ENCODE results near the gene BIRC6. TPM values are rescaled to one million over a fixed set of nuclear protein-coding genes. Genes with fewer than 3 reads are reported as not detected.

The BIRC6 gene
- total RNA-seq, 4 donors from 2014 or later: 142 to 268 (median 218) TPM

- Histone ChIP-seq H3K4me1 (no peaks in the 10 kb centered on the region), H3K36me3 (peaks cover 6 to 21% of the 10 kb centered on the region in 2 donors), H3K27ac (no peak overlapping the region), H3K27me3 (no peaks in the 10 kb centered on the region), H3K9me3 (no peaks in the 10 kb centered on the region), H3K4me3 (replicated peaks in 1 of 3) (no peak overlapping the region)
- intact Hi-C loops (cut with DNase I): no loop called here
- no peak for DNase-seq
- TF ChIP-seq, protein P1, sequence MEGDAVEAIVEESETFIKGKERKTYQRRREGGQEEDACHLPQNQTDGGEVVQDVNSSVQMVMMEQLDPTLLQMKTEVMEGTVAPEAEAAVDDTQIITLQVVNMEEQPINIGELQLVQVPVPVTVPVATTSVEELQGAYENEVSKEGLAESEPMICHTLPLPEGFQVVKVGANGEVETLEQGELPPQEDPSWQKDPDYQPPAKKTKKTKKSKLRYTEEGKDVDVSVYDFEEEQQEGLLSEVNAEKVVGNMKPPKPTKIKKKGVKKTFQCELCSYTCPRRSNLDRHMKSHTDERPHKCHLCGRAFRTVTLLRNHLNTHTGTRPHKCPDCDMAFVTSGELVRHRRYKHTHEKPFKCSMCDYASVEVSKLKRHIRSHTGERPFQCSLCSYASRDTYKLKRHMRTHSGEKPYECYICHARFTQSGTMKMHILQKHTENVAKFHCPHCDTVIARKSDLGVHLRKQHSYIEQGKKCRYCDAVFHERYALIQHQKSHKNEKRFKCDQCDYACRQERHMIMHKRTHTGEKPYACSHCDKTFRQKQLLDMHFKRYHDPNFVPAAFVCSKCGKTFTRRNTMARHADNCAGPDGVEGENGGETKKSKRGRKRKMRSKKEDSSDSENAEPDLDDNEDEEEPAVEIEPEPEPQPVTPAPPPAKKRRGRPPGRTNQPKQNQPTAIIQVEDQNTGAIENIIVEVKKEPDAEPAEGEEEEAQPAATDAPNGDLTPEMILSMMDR (IDR thresholded peaks at IDR 0.05): no peak
- no peak for TF ChIP-seq POLR2A (IDR thresholded peaks at IDR 0.05)
- 92 to 94% methylated on average over 3 of the region's 3 CpGs for WGBS, 2 donors
These were observed 47.9 kb downstream of the BIRC6 start for GRCh38 chr2:32404691-32405090.

GRCh38 chr2:32416519-32416918 is 59.7 kb downstream of the BIRC6 start:
- H3K27me3 ChIP-seq: no peaks in the 10 kb centered on the region
- H3K9me3 ChIP-seq: no peaks in the 10 kb centered on the region
- WGBS, 2 donors: 85 to 91% methylated on average over 1 of the region's 1 CpG
- no peak overlapping the region for H3K27ac ChIP-seq
- TF ChIP-seq, protein P1 (IDR thresholded peaks at IDR 0.05): no peak
- no peak for TF ChIP-seq POLR2A (IDR thresholded peaks at IDR 0.05)
- DNase-seq: no peak
- peaks cover 0 to 8% of the 10 kb centered on the region in 2 donors for H3K36me3 ChIP-seq
- H3K4me3 ChIP-seq (replicated peaks in 1 of 3): no peak overlapping the region
- H3K4me1 ChIP-seq: peaks cover 0 to 10% of the 10 kb centered on the region in 2 donors
- intact Hi-C loops (cut with DNase I): no loop called here

DNA sequence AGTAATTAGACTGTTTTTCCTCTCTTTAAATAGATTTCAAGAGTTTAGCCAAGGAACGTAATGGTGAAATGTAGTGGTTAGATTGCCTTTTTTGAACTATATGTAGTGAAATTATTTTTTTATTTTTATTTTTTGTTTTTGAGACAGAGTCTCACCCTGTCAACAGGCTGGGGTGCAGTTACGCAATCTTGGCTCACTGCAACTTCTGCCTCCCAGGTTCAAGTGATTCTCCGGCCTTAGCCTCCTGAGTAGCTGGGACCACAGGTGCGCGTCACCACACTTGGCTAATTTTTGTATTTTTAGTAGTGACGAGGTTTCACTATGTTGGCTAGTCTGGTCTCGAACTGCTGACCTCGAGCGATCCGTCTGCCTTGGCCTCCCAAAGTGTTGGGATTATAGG is 60.8 kb downstream of the BIRC6 start:
- 97% methylated on average over 10 of the region's 10 CpGs for WGBS, 2 donors
- no peak for DNase-seq
- TF ChIP-seq, protein P1 (IDR thresholded peaks at IDR 0.05): no peak
- TF ChIP-seq POLR2A (IDR thresholded peaks at IDR 0.05): no peak
- no peak overlapping the region for H3K4me3 ChIP-seq (replicated peaks in 1 of 3)
- intact Hi-C loops (cut with DNase I): no loop called here
- H3K36me3 ChIP-seq: peaks cover 0 to 8% of the 10 kb centered on the region in 2 donors
- H3K4me1 ChIP-seq: peaks cover 0 to 16% of the 10 kb centered on the region in 2 donors
- H3K9me3 ChIP-seq: no peaks in the 10 kb centered on the region
- no peak overlapping the region for H3K27ac ChIP-seq
- H3K27me3 ChIP-seq: no peaks in the 10 kb centered on the region

DNA sequence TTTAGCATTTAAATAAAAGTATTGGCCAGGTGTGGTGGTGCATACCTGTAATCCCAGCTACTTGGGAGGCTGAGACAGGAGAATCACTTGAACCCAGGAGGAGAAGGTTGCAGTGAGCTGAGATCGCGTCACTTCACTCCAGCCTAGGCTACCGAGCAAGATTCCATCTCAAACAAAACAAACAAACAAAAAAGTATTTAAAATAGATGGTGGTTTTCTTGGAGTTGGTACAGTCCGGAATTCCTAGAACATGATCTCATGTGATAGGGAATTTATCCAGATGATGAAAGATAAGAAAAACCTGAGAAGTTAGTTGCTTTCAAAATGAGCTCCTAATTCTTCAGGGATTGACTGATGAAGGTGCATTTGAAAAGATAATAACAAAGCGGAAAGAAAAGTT is 62.0 kb downstream of the BIRC6 start:
- Histone ChIP-seq H3K9me3 (no peaks in the 10 kb centered on the region), H3K36me3 (peaks cover 0 to 8% of the 10 kb centered on the region in 2 donors), H3K4me3 (replicated peaks in 1 of 3) (no peak overlapping the region), H3K27me3 (no peaks in the 10 kb centered on the region), H3K27ac (no peak overlapping the region), H3K4me1 (peaks cover 0 to 16% of the 10 kb centered on the region in 2 donors)
- TF ChIP-seq, protein P1 (IDR thresholded peaks at IDR 0.05): no peak
- no peak for TF ChIP-seq POLR2A (IDR thresholded peaks at IDR 0.05)
- intact Hi-C loops (cut with DNase I): no loop called here
- no peak for DNase-seq
- WGBS, 2 donors: 86 to 95% methylated on average over 5 of the region's 5 CpGs

- Histone ChIP-seq H3K27ac (no peak overlapping the region), H3K27me3 (no peaks in the 10 kb centered on the region), H3K36me3 (no peaks in the 10 kb centered on the region), H3K4me1 (peaks cover 0 to 29% of the 10 kb centered on the region in 2 donors), H3K4me3 (replicated peaks in 1 of 3) (no peak overlapping the region), H3K9me3 (no peaks in the 10 kb centered on the region)
- DNase-seq: no peak
- TF ChIP-seq, protein P1 (IDR thresholded peaks at IDR 0.05): no peak
- TF ChIP-seq POLR2A (IDR thresholded peaks at IDR 0.05): no peak
- intact Hi-C loops (cut with DNase I): no loop called here
- WGBS, 2 donors: 98 to 100% methylated on average over 1 of the region's 1 CpG
These were observed 65.3 kb downstream of the BIRC6 start for GRCh38 chr2:32422133-32422532.
